ENCODE results near the gene CFAP70. TPM values are rescaled to one million over a fixed set of nuclear protein-coding genes. Genes with fewer than 3 reads are reported as not detected.

The CFAP70 gene
- polyA plus RNA-seq (2011; rRNA removed) (0.16 and 0.24 TPM in 2 replicates), polyA minus RNA-seq (2011; rRNA and poly(A)+ RNA removed) (0.18 and 0.26 TPM in 2 replicates)

GRCh38 chr10:73358331-73359279, at the start of gene CFAP70:
Gene CFAP70 (minus strand): TSS chr10:73358864. CDS start chr10:73354796, 4,068 bp downstream.
- no peak for TF ChIP-seq CTCF (IDR thresholded peaks at IDR 0.05; ENCODE audit: low read depth, low read length)
- Histone ChIP-seq H3K9me3 (ENCODE audit: control insufficient read depth, insufficient read depth, low read length) (no peaks in the 10 kb centered on the region), H3K4me3 (ENCODE audit: low read depth, low read length) (peak within 1 kb of the TSS; percentile 92), H3K27ac (ENCODE audit: low read depth, low read length) (no peak within 1 kb of the TSS), H3K27me3 (ENCODE audit: control insufficient read depth, insufficient read depth, low read length) (peaks cover 11% of the 10 kb centered on the region)
- DNase-seq (ENCODE audit: low read depth, low spot score) = peak; percentile 87
- CTCF ChIA-PET = no interaction called here
- POLR2A ChIA-PET = interaction anchor here (0.5 to 1.0 kb wide), 3 partner anchors 23 to 190 kb away, joined by 3 to 4 read pairs (median 3); partner anchors contain the start of gene MRPS16

- CTCF ChIA-PET = interaction anchor here (0.6 to 1.3 kb wide), 2 partner anchors 17 to 236 kb away, joined by 3 to 5 read pairs; no protein-coding TSS in a partner anchor
- Histone ChIP-seq H3K4me3 (ENCODE audit: low read depth, low read length) (no peak overlapping the region), H3K27me3 (ENCODE audit: control insufficient read depth, insufficient read depth, low read length) (no peaks in the 10 kb centered on the region), H3K9me3 (ENCODE audit: control insufficient read depth, insufficient read depth, low read length) (no peaks in the 10 kb centered on the region), H3K27ac (ENCODE audit: low read depth, low read length) (no peak overlapping the region)
- TF ChIP-seq CTCF (IDR thresholded peaks at IDR 0.05; ENCODE audit: low read depth, low read length) = no peak
- POLR2A ChIA-PET = no interaction called here
- no peak for DNase-seq (ENCODE audit: low read depth, low spot score)
These were observed 49.4 kb upstream of the CFAP70 start for GRCh38 chr10:73408061-73408460.

GRCh38 chr10:73407495-73407894, 48.8 kb upstream of the CFAP70 start:
- POLR2A ChIA-PET = no interaction called here
- TF ChIP-seq CTCF (IDR thresholded peaks at IDR 0.05; ENCODE audit: low read depth, low read length) = no peak
- H3K9me3 ChIP-seq (ENCODE audit: control insufficient read depth, insufficient read depth, low read length) = no peaks in the 10 kb centered on the region
- CTCF ChIA-PET = interaction anchor here (0.5 to 1.3 kb wide), 3 partner anchors 30 to 268 kb away, joined by 3 to 5 read pairs (median 3); no protein-coding TSS in a partner anchor
- H3K27me3 ChIP-seq (ENCODE audit: control insufficient read depth, insufficient read depth, low read length) = no peaks in the 10 kb centered on the region
- no peak overlapping the region for H3K4me3 ChIP-seq (ENCODE audit: low read depth, low read length)
- no peak overlapping the region for H3K27ac ChIP-seq (ENCODE audit: low read depth, low read length)
- DNase-seq (ENCODE audit: low read depth, low spot score) = no peak

- H3K9me3 ChIP-seq (ENCODE audit: control insufficient read depth, insufficient read depth, low read length) = no peaks in the 10 kb centered on the region
- DNase-seq (ENCODE audit: low read depth, low spot score) = no peak
- TF ChIP-seq CTCF (IDR thresholded peaks at IDR 0.05; ENCODE audit: low read depth, low read length) = no peak
- H3K27ac ChIP-seq (ENCODE audit: low read depth, low read length) = no peak overlapping the region
- ChIA-PET POLR2A (no interaction called here), CTCF (no interaction called here)
- H3K4me3 ChIP-seq (ENCODE audit: low read depth, low read length) = no peak overlapping the region
- H3K27me3 ChIP-seq (ENCODE audit: control insufficient read depth, insufficient read depth, low read length) = no peaks in the 10 kb centered on the region
These were observed 48.2 kb upstream of the CFAP70 start for GRCh38 chr10:73406846-73407245.

- CTCF ChIA-PET = no interaction called here
- Histone ChIP-seq H3K4me3 (ENCODE audit: low read depth, low read length) (no peak overlapping the region), H3K27me3 (ENCODE audit: control insufficient read depth, insufficient read depth, low read length) (no peaks in the 10 kb centered on the region), H3K27ac (ENCODE audit: low read depth, low read length) (no peak overlapping the region), H3K9me3 (ENCODE audit: control insufficient read depth, insufficient read depth, low read length) (no peaks in the 10 kb centered on the region)
- TF ChIP-seq CTCF (IDR thresholded peaks at IDR 0.05; ENCODE audit: low read depth, low read length) = no peak
- POLR2A ChIA-PET = no interaction called here
- DNase-seq (ENCODE audit: low read depth, low spot score) = no peak
These were observed 46.9 kb upstream of the CFAP70 start for GRCh38 chr10:73405556-73405955.
